ENCODE data around the gene OLFML1.

GRCh38 chr11:7501251-7501650 lies 15.9 kb downstream of the OLFML1 start:
- no peak for TF ChIP-seq CTCF (IDR thresholded peaks at IDR 0.05 in 8 of 11, conservative IDR thresholded peaks at IDR 0.05 in 3 of 11)
- no peak for TF ChIP-seq POLR2A (IDR thresholded peaks at IDR 0.05)
- no peak for TF ChIP-seq POLR2AphosphoS5 (IDR thresholded peaks at IDR 0.05)
